HG02885 (cell line): ENCODE data around the gene RDH13.

Source experiments
- ATAC-seq: cut with Tn5 transposase; IDR thresholded peaks from one replicate; pipeline ENCODE4 v1.9.1; 2021; ENCODE audit warnings: mild to moderate bottlenecking; ENCODE audit not compliant: unreplicated experiment, poor library complexity

RDH13 gene

GRCh38 chr19:55092423-55093318 is 29.7 kb upstream of the RDH13 start:
- ATAC-seq = no peak

GRCh38 chr19:55091955-55092354 is 29.0 kb upstream of the RDH13 start:
- ATAC-seq = no peak

- ATAC-seq = no peak
Observed at GRCh38 chr19:55091126-55091910, 28.4 kb upstream of the RDH13 start.

- no peak for ATAC-seq
Observed at GRCh38 chr19:55090564-55090963, 27.6 kb upstream of the RDH13 start.

- no peak for ATAC-seq
Observed at GRCh38 chr19:55089342-55089944, 26.5 kb upstream of the RDH13 start.

- ATAC-seq = no peak
Observed at GRCh38 chr19:55088543-55089341, 25.8 kb upstream of the RDH13 start.

- ATAC-seq = no peak
Observed at GRCh38 chr19:55088021-55088451, 25.1 kb upstream of the RDH13 start.

- no peak for ATAC-seq
Observed at GRCh38 chr19:55087542-55087901, 24.6 kb upstream of the RDH13 start.

GRCh38 chr19:55086730-55087541 is 24.0 kb upstream of the RDH13 start:
- no peak for ATAC-seq

GRCh38 chr19:55085923-55086715 is 23.2 kb upstream of the RDH13 start:
- ATAC-seq = no peak

- no peak for ATAC-seq
Observed at GRCh38 chr19:55084416-55084815, 21.5 kb upstream of the RDH13 start.

GRCh38 chr19:55083004-55083850 is 20.3 kb upstream of the RDH13 start:
- ATAC-seq = no peak

- ATAC-seq = no peak
Observed at GRCh38 chr19:55082020-55082851, 19.3 kb upstream of the RDH13 start.

GRCh38 chr19:55081770-55082019 is 18.7 kb upstream of the RDH13 start:
- ATAC-seq = no peak

GRCh38 chr19:55080968-55081769 is 18.2 kb upstream of the RDH13 start:
- ATAC-seq = peak; percentile 73
